Prostate gland (tissue), 2 donors: Measurements from ENCODE around the gene ABHD18.
"Not testable (repeated sequence)": the region's sequence is repeated elsewhere in the genome, so short reads cannot be mapped to it uniquely, and the experiment has no call there.

Source experiments
- CTCF ChIP-seq, 4 experiments: fragments of 200-600 bp in 2 of 4; fragments of 450-650 bp in 2 of 4; sonication (generic) in 2 of 4; IDR thresholded peaks; 1 replicate in 3 of 4; 2 replicates in 1 of 4; pipeline ENCODE4 v1.5.1; 2016 to 2019; ENCODE audit warnings: antibody characterized with exemption in 4 of 4, mild to moderate bottlenecking in 2 of 4, moderate library complexity in 2 of 4
- POLR2A ChIP-seq: fragments of 450-650 bp; IDR thresholded peaks from one replicate; pipeline ENCODE4 v1.6.1; 2016; ENCODE audit warnings: antibody characterized with exemption, mild to moderate bottlenecking

- TF ChIP-seq CTCF (IDR thresholded peaks at IDR 0.05); POLR2A: not testable (repeated sequence)
Measured at GRCh38 chr4:127931836-127932235, 33.4 kb upstream of the ABHD18 start.
